GM12878 (cell line): ENCODE data around the gene ERCC1.
A peak's percentile ranks its signal among the peaks of the same experiment; 100 is the strongest.

ENCODE experiments used
- NKRF ChIP-seq: fragments of 450-650 bp; conservative IDR thresholded peaks from 2 replicates; pipeline ENCODE4 v1.6.1; 2017; ENCODE audit warnings: mild to moderate bottlenecking, moderate library complexity
- POLR2A ChIP-seq: IDR thresholded peaks from 2 replicates; pipeline ENCODE4 v1.6.1; 2011; ENCODE audit warnings: low read depth, mild to moderate bottlenecking, low read length
- POLR2AphosphoS5 ChIP-seq: IDR thresholded peaks from 2 replicates; pipeline ENCODE4 v1.6.1; 2011; ENCODE audit warnings: mild to moderate bottlenecking, low read length, inconsistent platforms
- SPI1 ChIP-seq: IDR thresholded peaks from 2 replicates; pipeline ENCODE4 v1.6.1; 2011; ENCODE audit warnings: low read depth, mild to moderate bottlenecking, low read length, moderate library complexity, borderline replicate concordance; ENCODE audit not compliant: insufficient read depth
- TBL1XR1 ChIP-seq: IDR thresholded peaks from 2 replicates; pipeline ENCODE4 v1.6.1; 2012; ENCODE audit warnings: low read depth, low read length, improper control_type of control experiment
- TCF12 ChIP-seq: IDR thresholded peaks from 2 replicates; pipeline ENCODE4 v1.6.1; 2011; ENCODE audit warnings: low read depth, mild to moderate bottlenecking, low read length
- ZSCAN29 ChIP-seq: fragments of 450-650 bp; IDR thresholded peaks from 2 replicates; pipeline ENCODE4 v1.6.1; 2017; ENCODE audit warnings: mild to moderate bottlenecking, moderate library complexity
- TF ChIP-seq, protein P1 (sequence below), 3 experiments: IDR thresholded peaks in 2 of 3; conservative IDR thresholded peaks in 1 of 3; 2 replicates each; pipeline ENCODE4 v1.5.1; 2011; ENCODE audit warnings: low read depth in 3 of 3, low read length in 3 of 3, mild to moderate bottlenecking in 3 of 3, control low read depth in 2 of 3, moderate library complexity in 2 of 3, inconsistent platforms in 1 of 3, mixed read lengths in 1 of 3; ENCODE audit not compliant: control insufficient read depth in 2 of 3, insufficient read depth in 1 of 3; ENCODE audit errors: extremely low read depth in 1 of 3

DNA sequence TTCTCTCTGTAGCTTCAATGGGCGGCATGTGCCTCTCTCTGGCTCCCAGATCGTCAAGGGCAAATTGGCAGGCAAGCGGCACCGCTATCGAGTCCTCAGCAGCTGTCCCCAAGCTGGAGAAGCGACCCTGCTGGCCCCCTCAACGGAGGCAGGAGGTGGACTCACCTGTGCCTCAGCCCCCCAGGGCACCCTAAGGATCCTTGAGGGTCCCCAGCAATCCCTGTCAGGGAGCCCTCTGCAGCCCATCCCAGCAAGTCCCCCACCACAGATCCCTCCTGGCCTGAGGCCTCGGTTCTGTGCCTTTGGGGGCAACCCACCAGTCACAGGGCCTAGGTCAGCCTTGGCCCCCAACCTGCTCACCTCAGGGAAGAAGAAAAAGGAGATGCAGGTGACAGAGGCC, 15.6 kb downstream of the ERCC1 start:
- TF ChIP-seq, protein P1, sequence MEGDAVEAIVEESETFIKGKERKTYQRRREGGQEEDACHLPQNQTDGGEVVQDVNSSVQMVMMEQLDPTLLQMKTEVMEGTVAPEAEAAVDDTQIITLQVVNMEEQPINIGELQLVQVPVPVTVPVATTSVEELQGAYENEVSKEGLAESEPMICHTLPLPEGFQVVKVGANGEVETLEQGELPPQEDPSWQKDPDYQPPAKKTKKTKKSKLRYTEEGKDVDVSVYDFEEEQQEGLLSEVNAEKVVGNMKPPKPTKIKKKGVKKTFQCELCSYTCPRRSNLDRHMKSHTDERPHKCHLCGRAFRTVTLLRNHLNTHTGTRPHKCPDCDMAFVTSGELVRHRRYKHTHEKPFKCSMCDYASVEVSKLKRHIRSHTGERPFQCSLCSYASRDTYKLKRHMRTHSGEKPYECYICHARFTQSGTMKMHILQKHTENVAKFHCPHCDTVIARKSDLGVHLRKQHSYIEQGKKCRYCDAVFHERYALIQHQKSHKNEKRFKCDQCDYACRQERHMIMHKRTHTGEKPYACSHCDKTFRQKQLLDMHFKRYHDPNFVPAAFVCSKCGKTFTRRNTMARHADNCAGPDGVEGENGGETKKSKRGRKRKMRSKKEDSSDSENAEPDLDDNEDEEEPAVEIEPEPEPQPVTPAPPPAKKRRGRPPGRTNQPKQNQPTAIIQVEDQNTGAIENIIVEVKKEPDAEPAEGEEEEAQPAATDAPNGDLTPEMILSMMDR (IDR thresholded peaks at IDR 0.05 in 2 of 3, conservative IDR thresholded peaks at IDR 0.05 in 1 of 3; ENCODE audit: control insufficient read depth in 2 of 3, extremely low read depth in 1 of 3, insufficient read depth in 1 of 3, low read depth in 3 of 3, low read length in 3 of 3) = no peak
- TF ChIP-seq TBL1XR1 (no peak), TCF12 (no peak), POLR2A (0 out of 2 replicates have a peak, but pooled peaks have one; percentile 46), ZSCAN29 (no peak), SPI1 (no peak), NKRF (no peak), POLR2AphosphoS5 (no peak)
